Measurements from ENCODE around the gene HIVEP1. TPM values are rescaled to one million over a fixed set of nuclear protein-coding genes. Genes with fewer than 3 reads are reported as not detected.

Gene HIVEP1
- total and polyA plus RNA-seq, 3 donors from 2014 or later = 15.5 to 53.3 (median 44.1) TPM

DNA sequence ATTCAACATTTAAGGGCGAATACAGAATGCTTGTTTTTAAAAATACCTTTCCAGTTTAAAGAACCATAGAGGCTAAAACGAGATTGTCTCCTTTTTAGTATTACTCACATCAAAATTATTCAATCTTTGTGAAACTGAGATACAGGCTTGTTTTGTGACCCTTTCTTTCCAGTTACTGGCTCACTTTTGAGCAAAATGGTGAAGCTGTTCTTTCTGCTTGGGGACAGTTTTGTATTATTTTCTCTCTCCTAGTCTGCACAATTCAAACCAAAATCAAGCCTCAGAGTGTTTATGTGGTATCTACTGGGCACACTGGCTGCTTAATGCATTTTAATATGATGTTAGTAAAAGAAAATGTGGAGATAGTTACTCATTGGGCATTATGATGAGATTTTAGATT, 36.5 kb downstream of the HIVEP1 start:
- Histone ChIP-seq H3K36me3 (ENCODE audit: low read depth, missing control alignments) (no peaks in the 10 kb centered on the region), H3K4me1 (no peaks in the 10 kb centered on the region), H3K27me3 (no peaks in the 10 kb centered on the region), H3K27ac (no peak overlapping the region), H3K9me3 (no peaks in the 10 kb centered on the region), H3K4me3 (no peak overlapping the region)
- TF ChIP-seq POLR2A (IDR thresholded peaks at IDR 0.05) = no peak
- TF ChIP-seq, protein P1, sequence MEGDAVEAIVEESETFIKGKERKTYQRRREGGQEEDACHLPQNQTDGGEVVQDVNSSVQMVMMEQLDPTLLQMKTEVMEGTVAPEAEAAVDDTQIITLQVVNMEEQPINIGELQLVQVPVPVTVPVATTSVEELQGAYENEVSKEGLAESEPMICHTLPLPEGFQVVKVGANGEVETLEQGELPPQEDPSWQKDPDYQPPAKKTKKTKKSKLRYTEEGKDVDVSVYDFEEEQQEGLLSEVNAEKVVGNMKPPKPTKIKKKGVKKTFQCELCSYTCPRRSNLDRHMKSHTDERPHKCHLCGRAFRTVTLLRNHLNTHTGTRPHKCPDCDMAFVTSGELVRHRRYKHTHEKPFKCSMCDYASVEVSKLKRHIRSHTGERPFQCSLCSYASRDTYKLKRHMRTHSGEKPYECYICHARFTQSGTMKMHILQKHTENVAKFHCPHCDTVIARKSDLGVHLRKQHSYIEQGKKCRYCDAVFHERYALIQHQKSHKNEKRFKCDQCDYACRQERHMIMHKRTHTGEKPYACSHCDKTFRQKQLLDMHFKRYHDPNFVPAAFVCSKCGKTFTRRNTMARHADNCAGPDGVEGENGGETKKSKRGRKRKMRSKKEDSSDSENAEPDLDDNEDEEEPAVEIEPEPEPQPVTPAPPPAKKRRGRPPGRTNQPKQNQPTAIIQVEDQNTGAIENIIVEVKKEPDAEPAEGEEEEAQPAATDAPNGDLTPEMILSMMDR (IDR thresholded peaks at IDR 0.05) = no peak
- intact Hi-C loops (cut with DNase I; ENCODE audit: low total_unique reads) = no loop called here
- 84 to 90% methylated on average over 2 of the region's 2 CpGs for WGBS, 2 donors
- no peak for DNase-seq

DNA sequence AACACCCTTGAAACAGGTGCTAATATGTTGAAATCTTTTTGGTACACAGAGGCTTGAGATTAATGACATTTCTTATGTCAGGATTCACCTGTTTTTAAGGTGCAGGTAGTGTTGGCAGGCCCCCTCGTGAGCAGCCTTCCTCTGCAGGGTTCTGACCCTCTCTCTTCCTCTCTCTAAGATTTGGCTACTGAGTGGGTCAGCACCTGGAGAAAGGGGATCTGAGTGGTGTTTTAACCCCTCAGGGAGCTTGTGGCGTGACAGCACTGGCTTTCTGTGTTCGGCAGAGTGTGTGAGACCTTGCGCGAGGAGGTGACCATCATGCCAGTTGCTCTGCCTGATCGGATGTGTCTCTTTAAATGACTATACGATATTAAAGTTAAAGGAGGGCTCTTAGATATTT, 37.1 kb downstream of the HIVEP1 start:
- 90 to 93% methylated on average over 5 to 7 of the region's 7 CpGs for WGBS, 2 donors
- H3K27ac ChIP-seq = no peak overlapping the region
- no peak overlapping the region for H3K4me3 ChIP-seq
- no peaks in the 10 kb centered on the region for H3K9me3 ChIP-seq
- H3K27me3 ChIP-seq = no peaks in the 10 kb centered on the region
- H3K36me3 ChIP-seq (ENCODE audit: low read depth, missing control alignments) = no peaks in the 10 kb centered on the region
- DNase-seq = no peak
- intact Hi-C loops (cut with DNase I; ENCODE audit: low total_unique reads) = no loop called here
- H3K4me1 ChIP-seq = no peaks in the 10 kb centered on the region
- TF ChIP-seq POLR2A (IDR thresholded peaks at IDR 0.05) = no peak
- TF ChIP-seq, protein P1 (IDR thresholded peaks at IDR 0.05) = no peak

DNA sequence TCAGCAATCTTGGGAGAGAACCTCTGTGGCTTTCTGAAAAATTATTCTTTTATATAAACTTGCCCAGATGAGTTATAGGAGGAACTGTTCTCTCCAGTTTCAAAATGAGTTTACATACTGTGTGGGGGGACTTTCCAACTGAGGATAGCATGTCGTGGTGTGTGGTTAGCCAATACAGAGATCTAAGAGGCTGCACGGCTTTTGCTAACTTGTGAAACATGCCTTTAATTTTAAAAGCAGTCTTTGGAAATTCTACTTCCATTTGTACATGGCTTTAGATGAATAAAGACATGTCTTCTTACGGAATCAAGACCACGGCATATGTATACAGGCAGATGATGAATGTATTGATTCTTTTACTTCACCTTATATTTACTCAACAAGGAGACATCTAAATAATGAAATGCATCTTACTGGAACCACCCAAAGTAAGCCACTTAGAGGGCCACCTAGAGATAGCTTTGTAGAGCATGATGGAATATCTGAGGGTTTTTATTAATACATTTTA, 39.8 kb downstream of the HIVEP1 start:
- Histone ChIP-seq H3K36me3 (ENCODE audit: low read depth, missing control alignments) (no peaks in the 10 kb centered on the region), H3K27ac (no peak overlapping the region), H3K4me3 (no peak overlapping the region), H3K4me1 (no peaks in the 10 kb centered on the region), H3K9me3 (no peaks in the 10 kb centered on the region), H3K27me3 (no peaks in the 10 kb centered on the region)
- no peak for TF ChIP-seq POLR2A (IDR thresholded peaks at IDR 0.05)
- TF ChIP-seq, protein P1 (IDR thresholded peaks at IDR 0.05) = no peak
- intact Hi-C loops (cut with DNase I; ENCODE audit: low total_unique reads) = no loop called here
- no peak for DNase-seq
- WGBS, 2 donors = 79 to 92% methylated on average over 4 of the region's 4 CpGs

DNA sequence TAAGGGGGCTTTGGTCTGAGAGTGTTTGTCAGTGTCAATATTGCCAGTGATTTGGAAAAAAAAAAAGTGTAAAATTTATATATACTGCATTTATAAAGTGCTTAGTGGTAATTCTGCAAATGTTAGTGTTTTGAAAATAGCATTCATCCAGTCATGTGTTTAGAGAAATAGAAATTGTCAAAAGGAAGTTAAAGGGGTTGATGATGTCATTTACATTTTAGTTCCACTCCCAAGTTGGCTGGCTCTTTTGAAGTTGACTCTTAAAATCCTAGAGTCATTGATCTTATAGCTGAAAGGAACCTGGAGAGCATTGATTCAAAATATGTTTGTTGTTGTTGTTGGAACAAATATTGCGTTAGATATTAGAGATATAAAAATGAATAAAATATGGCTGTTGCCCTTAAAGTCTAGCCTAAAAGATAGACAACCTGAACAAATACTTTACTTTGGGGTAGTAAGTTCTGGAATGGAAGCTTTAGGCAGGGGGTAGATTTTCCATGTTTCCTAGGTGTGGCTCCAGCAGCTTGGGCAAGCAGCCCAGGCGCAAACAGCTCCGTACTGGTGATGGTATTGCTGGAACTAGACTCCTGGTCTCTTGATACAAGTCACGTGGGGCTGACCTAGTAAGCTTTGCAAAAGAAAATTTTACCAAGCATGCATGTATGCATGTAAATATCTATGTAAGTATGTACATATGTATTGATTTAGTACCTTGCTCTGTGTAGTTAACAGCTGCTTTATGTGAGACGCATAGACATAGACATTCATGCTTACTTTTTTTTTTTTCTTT, 46.3 kb downstream of the HIVEP1 start:
- intact Hi-C loops (cut with DNase I; ENCODE audit: low total_unique reads) = no loop called here
- WGBS, 2 donors = 80 to 86% methylated on average over 5 of the region's 5 CpGs
- no peaks in the 10 kb centered on the region for H3K27me3 ChIP-seq
- TF ChIP-seq, protein P1 (IDR thresholded peaks at IDR 0.05) = no peak
- TF ChIP-seq POLR2A (IDR thresholded peaks at IDR 0.05) = no peak
- H3K36me3 ChIP-seq (ENCODE audit: low read depth, missing control alignments) = no peaks in the 10 kb centered on the region
- no peak overlapping the region for H3K27ac ChIP-seq
- DNase-seq = no peak
- H3K4me1 ChIP-seq = no peaks in the 10 kb centered on the region
- no peaks in the 10 kb centered on the region for H3K9me3 ChIP-seq
- H3K4me3 ChIP-seq = no peak overlapping the region

All from testis (tissue), 3 donors.